B cell (primary cell): ENCODE measurements around the gene DEFB124.

Experiments used
- CTCF ChIP-seq: fragments of 200-600 bp; IDR thresholded peaks from one replicate; pipeline ENCODE4 v1.8.0; 2022; ENCODE audit warnings: antibody characterized with exemption, mild to moderate bottlenecking
- EZH2 ChIP-seq: IDR thresholded peaks from 2 replicates; pipeline ENCODE4 v1.6.1; 2012; ENCODE audit warnings: borderline replicate concordance, low read depth, mild to moderate bottlenecking, moderate library complexity, low read length; ENCODE audit not compliant: insufficient read depth, poor library complexity, severe bottlenecking

- TF ChIP-seq CTCF (no peak), EZH2 (no peak)
Measured at GRCh38 chr20:31425797-31426196, 49.1 kb downstream of the DEFB124 start.
